Lung (tissue), 12 donors: ENCODE results near the gene IL6R. TPM values are rescaled to one million over a fixed set of nuclear protein-coding genes. Genes with fewer than 3 reads are reported as not detected.

Source experiments
- ATAC-seq: fragments of 200-7000 bp; cut with Tn5 transposase; one replicate; pipeline ENCODE4 v1.9.1; 2020; ENCODE audit warnings: moderate number of reproducible peaks; ENCODE audit not compliant: insufficient read depth, low FRiP score
- DNase-seq, 3 donors: peaks; one replicate each; pipeline ENCODE4 v3.0.0-alpha.2; 2013 to 2017
- H3K27ac ChIP-seq, 2 donors: one replicate each; pipeline ENCODE4 v1.5.1; 2013; ENCODE audit warnings: mild to moderate bottlenecking in 2 of 2, moderate library complexity in 2 of 2, control low read depth in 1 of 2, inconsistent platforms in 1 of 2, low read depth in 1 of 2, low read length in 1 of 2
- H3K27me3 ChIP-seq, 3 donors: one replicate each; pipeline ENCODE4 v1.5.1; 2013; ENCODE audit warnings: low read length in 2 of 3; ENCODE audit not compliant: control insufficient read depth in 3 of 3, insufficient read depth in 3 of 3
- H3K36me3 ChIP-seq, 4 donors: one replicate each; pipeline ENCODE4 v1.5.1; 2013; ENCODE audit warnings: low read length in 4 of 4, mild to moderate bottlenecking in 1 of 4, moderate library complexity in 1 of 4; ENCODE audit not compliant: control insufficient read depth in 4 of 4, insufficient read depth in 4 of 4
- H3K4me1 ChIP-seq, 5 donors: one replicate each; pipeline ENCODE4 v1.5.1; 2013; ENCODE audit warnings: low read length in 5 of 5, mild to moderate bottlenecking in 2 of 5, moderate library complexity in 1 of 5; ENCODE audit not compliant: control insufficient read depth in 5 of 5, insufficient read depth in 5 of 5
- H3K4me3 ChIP-seq: one replicate; pipeline ENCODE4 v1.5.1; 2013; ENCODE audit warnings: mild to moderate bottlenecking, control low read depth, moderate library complexity
- H3K9ac ChIP-seq, 2 donors: one replicate each; pipeline ENCODE4 v1.5.1; 2013; ENCODE audit warnings: low read length in 2 of 2, control low read depth in 1 of 2; ENCODE audit not compliant: insufficient read depth in 1 of 2
- H3K9me3 ChIP-seq, 4 donors: one replicate each; pipeline ENCODE4 v1.5.1; 2013; ENCODE audit warnings: low read length in 3 of 4, mild to moderate bottlenecking in 1 of 4, moderate library complexity in 1 of 4; ENCODE audit not compliant: control insufficient read depth in 4 of 4, insufficient read depth in 3 of 4
- WGBS, 2 donors: extraction: QIAGEN DNeasy Blood & Tissue Kit; methylation state at CpG; one replicate each; pipeline ENCODE4 v1.1.7; 2013; 5-methylcytosine and 5-hydroxymethylcytosine counted together
- polyA plus RNA-seq, 2 donors: library from polyadenylated mRNA; stranded (reverse); fragments of 200-250 nt; gene quantifications; one replicate each; pipeline ENCODE4 v1.2.1, GENCODE V29; 2013
- total RNA-seq, 2 donors: library from RNA; depleted of rRNA in 1 of 2; stranded (reverse); fragments of >200 nt in 1 of 2; gene quantifications; one replicate each; pipeline ENCODE4 v1.2.1, GENCODE V29; 2014 to 2021
- TF ChIP-seq, protein P1 (sequence below): IDR thresholded peaks from 2 replicates; pipeline ENCODE4 v1.5.1; 2012; ENCODE audit warnings: mild to moderate bottlenecking; ENCODE audit errors: control extremely low read depth, extremely low read depth
- donor health status: control.
- donor health status: control.
- donor health status: Bipolar disorder and iron deficiency.
- donor health status: healthy.
- donor health status: DM: yes; HTN: yes; CAD: no.

Gene IL6R
- total and polyA plus RNA-seq, 4 donors: 12.3 to 79.7 (median 32.0) TPM

- ATAC-seq (peak; percentile 61), DNase-seq (peak; percentile 42 to 65 (median 51))
- Histone ChIP-seq H3K9ac (no peak overlapping the region), H3K4me1 (peaks cover 7 to 35% (median 10%) of the 10 kb centered on the region in 5 donors), H3K27me3 (no peaks in the 10 kb centered on the region), H3K27ac (peak overlapping the region; percentile 15 to 21), H3K36me3 (no peaks in the 10 kb centered on the region), H3K9me3 (no peaks in the 10 kb centered on the region), H3K4me3 (no peak overlapping the region)
- TF ChIP-seq, protein P1, sequence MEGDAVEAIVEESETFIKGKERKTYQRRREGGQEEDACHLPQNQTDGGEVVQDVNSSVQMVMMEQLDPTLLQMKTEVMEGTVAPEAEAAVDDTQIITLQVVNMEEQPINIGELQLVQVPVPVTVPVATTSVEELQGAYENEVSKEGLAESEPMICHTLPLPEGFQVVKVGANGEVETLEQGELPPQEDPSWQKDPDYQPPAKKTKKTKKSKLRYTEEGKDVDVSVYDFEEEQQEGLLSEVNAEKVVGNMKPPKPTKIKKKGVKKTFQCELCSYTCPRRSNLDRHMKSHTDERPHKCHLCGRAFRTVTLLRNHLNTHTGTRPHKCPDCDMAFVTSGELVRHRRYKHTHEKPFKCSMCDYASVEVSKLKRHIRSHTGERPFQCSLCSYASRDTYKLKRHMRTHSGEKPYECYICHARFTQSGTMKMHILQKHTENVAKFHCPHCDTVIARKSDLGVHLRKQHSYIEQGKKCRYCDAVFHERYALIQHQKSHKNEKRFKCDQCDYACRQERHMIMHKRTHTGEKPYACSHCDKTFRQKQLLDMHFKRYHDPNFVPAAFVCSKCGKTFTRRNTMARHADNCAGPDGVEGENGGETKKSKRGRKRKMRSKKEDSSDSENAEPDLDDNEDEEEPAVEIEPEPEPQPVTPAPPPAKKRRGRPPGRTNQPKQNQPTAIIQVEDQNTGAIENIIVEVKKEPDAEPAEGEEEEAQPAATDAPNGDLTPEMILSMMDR: no peak
- WGBS, 2 donors: 13 to 26% methylated on average over 8 of the region's 8 CpGs
Observed at GRCh38 chr1:154493276-154493675, 88.1 kb downstream of the IL6R start.

- H3K9ac ChIP-seq: no peak overlapping the region
- H3K4me3 ChIP-seq: no peak overlapping the region
- H3K36me3 ChIP-seq: no peaks in the 10 kb centered on the region
- no peaks in the 10 kb centered on the region for H3K9me3 ChIP-seq
- whole genome bisulfite sequencing, 2 donors: 60 to 61% methylated on average over 8 of the region's 8 CpGs
- H3K27ac ChIP-seq: peak overlapping the region; percentile 76 to 77
- peaks cover 0 to 23% (median 7%) of the 10 kb centered on the region in 5 donors for H3K4me1 ChIP-seq
- H3K27me3 ChIP-seq: peaks cover 0 to 21% (median 13%) of the 10 kb centered on the region in 3 donors
- ATAC-seq (no peak), DNase-seq (no peak)
- TF ChIP-seq, protein P1: no peak
Observed at GRCh38 chr1:154495496-154496273, 90.5 kb downstream of the IL6R start.

DNA sequence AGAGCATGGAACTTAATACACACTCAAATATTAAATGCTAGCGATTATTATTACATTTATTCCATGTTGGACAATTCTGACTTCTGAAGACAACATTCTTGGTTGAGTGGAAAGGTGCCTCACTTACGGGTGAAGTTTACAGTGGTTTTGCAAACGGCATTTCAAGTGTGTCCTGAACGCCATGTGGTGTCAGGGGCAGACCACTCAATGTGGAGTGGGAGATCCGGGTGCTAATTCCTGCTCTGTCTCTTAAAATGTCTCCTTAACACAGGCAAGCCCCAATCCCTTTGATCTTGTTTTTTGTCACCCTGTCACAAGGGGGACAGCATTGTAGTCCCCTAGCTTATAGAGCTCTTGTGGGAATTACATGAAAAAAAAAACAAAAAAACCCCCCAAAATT, 91.2 kb downstream of the IL6R start:
- Histone ChIP-seq H3K27me3 (peaks cover 0 to 28% (median 20%) of the 10 kb centered on the region in 3 donors), H3K9me3 (no peaks in the 10 kb centered on the region), H3K4me1 (peaks cover 0 to 23% (median 7%) of the 10 kb centered on the region in 5 donors), H3K9ac (no peak overlapping the region), H3K27ac (peak overlapping the region; percentile 69 to 83), H3K4me3 (no peak overlapping the region), H3K36me3 (no peaks in the 10 kb centered on the region)
- TF ChIP-seq, protein P1: no peak
- WGBS, 2 donors: 38 to 64% methylated on average over 5 of the region's 5 CpGs
- no peak for ATAC-seq
- no peak for DNase-seq
